NB4 (cell line): ENCODE data around the gene UBE2K.

Source experiments
- DNase-seq: peaks from one replicate; pipeline ENCODE4 v3.0.0; 2010; ENCODE audit warnings: low read depth
- H3K4me3 ChIP-seq: one replicate; pipeline ENCODE4 v1.5.1; 2011; ENCODE audit warnings: mild to moderate bottlenecking, low read depth, low read length, moderate library complexity
- CTCF ChIP-seq: IDR thresholded peaks from one replicate; pipeline ENCODE4 v1.5.1; 2012; ENCODE audit warnings: low read depth, low read length
- MAX ChIP-seq: IDR thresholded peaks from 2 replicates; pipeline ENCODE4 v1.6.1; 2011; ENCODE audit warnings: low read depth, low read length
- MYC ChIP-seq: IDR thresholded peaks from 2 replicates; pipeline ENCODE4 v1.6.1; 2011; ENCODE audit warnings: low read depth, low read length
- POLR2A ChIP-seq: IDR thresholded peaks from 2 replicates; pipeline ENCODE4 v1.6.1; 2011; ENCODE audit warnings: mild to moderate bottlenecking; ENCODE audit not compliant: insufficient read length; ENCODE audit errors: extremely low read depth

Gene UBE2K

GRCh38 chr4:39756159-39756558 lies 58.2 kb downstream of the UBE2K start:
- TF ChIP-seq POLR2A (no peak), CTCF (no peak), MAX (no peak), MYC (no peak)
- no peak overlapping the region for H3K4me3 ChIP-seq
- DNase-seq, result no peak

GRCh38 chr4:39758176-39758575 lies 60.2 kb downstream of the UBE2K start:
- H3K4me3 ChIP-seq, result no peak overlapping the region
- TF ChIP-seq CTCF, result no peak
- TF ChIP-seq MAX, result no peak
- no peak for TF ChIP-seq MYC
- no peak for TF ChIP-seq POLR2A
- no peak for DNase-seq

- no peak overlapping the region for H3K4me3 ChIP-seq
- DNase-seq, result no peak
- TF ChIP-seq POLR2A (no peak), CTCF (no peak), MAX (no peak), MYC (no peak)
These were observed 61.6 kb downstream of the UBE2K start for GRCh38 chr4:39759569-39759968.

- H3K4me3 ChIP-seq, result no peak overlapping the region
- no peak for DNase-seq
- TF ChIP-seq CTCF, result no peak
These were observed 63.2 kb downstream of the UBE2K start for GRCh38 chr4:39761005-39761667.

- no peak for TF ChIP-seq MAX
- no peak for TF ChIP-seq MYC
- no peak overlapping the region for H3K4me3 ChIP-seq
- no peak for DNase-seq
These were observed 66.0 kb downstream of the UBE2K start for GRCh38 chr4:39763714-39764572.

GRCh38 chr4:39770005-39770404 lies 72.1 kb downstream of the UBE2K start:
- no peak for DNase-seq
- H3K4me3 ChIP-seq, result no peak overlapping the region
- TF ChIP-seq MYC (no peak), CTCF (no peak), POLR2A (no peak), MAX (no peak)
